CD4-positive, alpha-beta T cell treated with Interleukin-12 subunit alpha and Interleukin-12 subunit beta, for 1 hour (primary cell): ENCODE data around the gene PKP1.
"Not testable (repeated sequence)": the region's sequence is repeated elsewhere in the genome, so short reads cannot be mapped to it uniquely, and the experiment has no call there.

Experiments used
- DNase-seq: peaks from one replicate; pipeline ENCODE4 v3.0.0-alpha.2; 2020

Gene PKP1, protein sequence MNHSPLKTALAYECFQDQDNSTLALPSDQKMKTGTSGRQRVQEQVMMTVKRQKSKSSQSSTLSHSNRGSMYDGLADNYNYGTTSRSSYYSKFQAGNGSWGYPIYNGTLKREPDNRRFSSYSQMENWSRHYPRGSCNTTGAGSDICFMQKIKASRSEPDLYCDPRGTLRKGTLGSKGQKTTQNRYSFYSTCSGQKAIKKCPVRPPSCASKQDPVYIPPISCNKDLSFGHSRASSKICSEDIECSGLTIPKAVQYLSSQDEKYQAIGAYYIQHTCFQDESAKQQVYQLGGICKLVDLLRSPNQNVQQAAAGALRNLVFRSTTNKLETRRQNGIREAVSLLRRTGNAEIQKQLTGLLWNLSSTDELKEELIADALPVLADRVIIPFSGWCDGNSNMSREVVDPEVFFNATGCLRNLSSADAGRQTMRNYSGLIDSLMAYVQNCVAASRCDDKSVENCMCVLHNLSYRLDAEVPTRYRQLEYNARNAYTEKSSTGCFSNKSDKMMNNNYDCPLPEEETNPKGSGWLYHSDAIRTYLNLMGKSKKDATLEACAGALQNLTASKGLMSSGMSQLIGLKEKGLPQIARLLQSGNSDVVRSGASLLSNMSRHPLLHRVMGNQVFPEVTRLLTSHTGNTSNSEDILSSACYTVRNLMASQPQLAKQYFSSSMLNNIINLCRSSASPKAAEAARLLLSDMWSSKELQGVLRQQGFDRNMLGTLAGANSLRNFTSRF

GRCh38 chr1:201282931-201283829, at the start of gene PKP1:
TSS of gene PKP1 (plus strand) at chr1:201283506. CDS start at chr1:201283703, 197 bp downstream.
- no peak for DNase-seq

GRCh38 chr1:201239646-201240045, 43.7 kb upstream of the PKP1 start:
- DNase-seq = not testable (repeated sequence)

GRCh38 chr1:201240171-201240570, 43.1 kb upstream of the PKP1 start:
- DNase-seq = no peak

- no peak for DNase-seq
Measured at GRCh38 chr1:201241736-201242135, 41.6 kb upstream of the PKP1 start.

- no peak for DNase-seq
Measured at GRCh38 chr1:201245082-201245481, 38.2 kb upstream of the PKP1 start.

GRCh38 chr1:201248721-201249559, 34.4 kb upstream of the PKP1 start:
- DNase-seq = no peak

GRCh38 chr1:201250326-201251011, 32.8 kb upstream of the PKP1 start:
- DNase-seq = no peak

GRCh38 chr1:201251411-201251810, 31.9 kb upstream of the PKP1 start:
- DNase-seq = no peak

GRCh38 chr1:201251851-201252430, 31.4 kb upstream of the PKP1 start:
- DNase-seq = no peak

- no peak for DNase-seq
Measured at GRCh38 chr1:201252944-201253371, 30.3 kb upstream of the PKP1 start.

GRCh38 chr1:201253411-201253810, 29.9 kb upstream of the PKP1 start:
- no peak for DNase-seq

DNA sequence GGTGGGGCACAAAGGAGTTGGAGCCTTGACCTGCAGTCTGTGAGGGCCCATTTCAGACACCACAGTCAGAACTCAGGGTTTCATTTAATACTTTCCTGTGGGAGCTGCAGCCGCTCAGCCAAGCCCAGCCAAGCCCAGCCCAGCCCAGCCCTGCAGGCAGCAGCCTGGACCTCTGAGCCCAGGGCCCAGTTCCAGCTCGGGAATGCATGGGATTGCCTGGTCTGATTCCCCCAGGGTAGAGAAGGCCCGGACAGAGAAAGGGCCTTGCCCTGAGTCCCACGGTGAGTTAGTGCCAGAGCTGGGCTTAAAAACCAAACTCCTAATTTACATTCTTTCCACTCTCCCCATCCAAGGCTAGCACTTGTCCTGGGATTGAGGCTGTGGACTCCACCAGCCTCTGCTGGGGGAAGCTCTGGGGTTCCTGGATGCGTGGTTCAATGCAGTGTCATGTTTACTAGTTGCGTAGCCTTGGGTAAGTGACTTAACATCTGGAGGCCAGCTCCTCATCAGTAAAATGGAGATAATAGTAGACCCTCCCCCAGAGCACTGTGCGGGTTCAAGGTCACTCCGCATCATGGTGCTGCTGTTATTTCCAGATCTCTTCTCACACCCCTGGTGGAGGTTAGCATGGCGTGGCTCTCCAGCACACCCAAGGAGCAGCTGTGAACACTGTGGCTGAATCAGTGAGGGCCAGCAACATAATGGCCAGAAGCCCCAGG, 29.2 kb upstream of the PKP1 start:
- no peak for DNase-seq

- DNase-seq = peak; percentile 33
Measured at GRCh38 chr1:201254625-201255478, 28.5 kb upstream of the PKP1 start.

GRCh38 chr1:201255479-201256362, 27.6 kb upstream of the PKP1 start:
- DNase-seq = no peak

GRCh38 chr1:201258132-201258531, 25.2 kb upstream of the PKP1 start:
- not testable (repeated sequence) for DNase-seq

- no peak for DNase-seq
Measured at GRCh38 chr1:201258763-201259230, 24.5 kb upstream of the PKP1 start.

DNA sequence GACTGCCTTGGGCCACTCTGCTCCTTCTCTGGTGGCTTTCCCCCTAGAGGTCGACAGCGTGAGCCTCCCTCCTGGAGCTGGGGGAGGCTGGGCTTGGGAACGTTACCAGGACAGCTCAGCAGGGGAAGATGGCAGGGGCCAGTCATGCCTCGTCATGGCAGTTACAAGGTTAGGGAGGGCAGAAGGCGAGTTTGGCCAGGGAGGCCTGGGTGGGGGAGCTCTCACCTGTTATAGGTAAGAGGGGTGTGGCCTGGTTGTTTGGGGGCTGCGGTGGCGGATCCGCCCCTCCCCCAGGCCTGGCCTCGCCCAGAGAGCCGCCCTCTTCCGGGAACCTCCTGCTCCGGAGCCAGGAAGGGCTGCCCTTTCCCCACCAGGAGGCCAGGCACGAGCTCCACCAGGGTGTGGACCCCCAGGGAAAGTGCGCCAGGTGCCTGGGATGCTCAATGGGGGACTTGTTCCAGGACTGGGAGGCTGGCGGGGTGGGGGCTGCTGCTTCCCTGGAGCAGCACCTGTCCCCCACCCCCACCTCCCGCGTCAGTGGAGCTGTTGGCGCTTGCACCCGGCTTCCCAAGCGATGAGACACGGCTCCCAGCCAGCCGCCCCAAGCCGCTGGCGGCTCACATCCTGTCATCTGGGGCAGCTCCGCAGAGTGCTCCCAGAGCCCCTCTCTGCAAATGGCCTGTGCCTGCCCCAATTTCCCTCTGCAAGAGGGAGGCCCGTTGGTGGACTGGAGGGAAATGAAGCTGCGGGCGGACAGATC, 23.6 kb upstream of the PKP1 start:
- no peak for DNase-seq

- DNase-seq = no peak
Measured at GRCh38 chr1:201260236-201260590, 23.1 kb upstream of the PKP1 start.
